HepG2 (cell line): ENCODE results near the gene USP20. TPM values are rescaled to one million over a fixed set of nuclear protein-coding genes. Genes with fewer than 3 reads are reported as not detected.

Experiments used
- CEBPB ChIP-seq: IDR thresholded peaks from 2 replicates; pipeline ENCODE4 v1.6.1; 2011; ENCODE audit warnings: low read depth, low read length, improper control_type of control experiment, borderline replicate concordance
- GABPA ChIP-seq, 2 experiments: IDR thresholded peaks; 2 replicates each; pipeline ENCODE4 v1.6.1; 2011 to 2016; ENCODE audit warnings: low read depth in 2 of 2, low read length in 1 of 2, missing biosample characterization in 1 of 2, missing genetic modification characterization in 1 of 2
- HIVEP1 ChIP-seq: sonication (generic); formaldehyde crosslinking; IDR thresholded peaks from 2 replicates; pipeline ENCODE4 v1.4.0; 2020; ENCODE audit warnings: mild to moderate bottlenecking, missing genetic modification reagents
- MIXL1 ChIP-seq: IDR thresholded peaks from 2 replicates; pipeline ENCODE4 v1.6.1; 2016
- NFKBIZ ChIP-seq: IDR thresholded peaks from 2 replicates; pipeline ENCODE4 v1.6.1; 2018; ENCODE audit warnings: missing genetic modification reagents, missing compliant biosample characterization
- POLR2AphosphoS5 ChIP-seq: IDR thresholded peaks from 2 replicates; pipeline ENCODE4 v1.6.1; 2012; ENCODE audit warnings: low read depth, low read length
- SPEN ChIP-seq: sonication (generic); formaldehyde crosslinking; IDR thresholded peaks from 2 replicates; pipeline ENCODE4 v1.5.1; 2020; ENCODE audit warnings: low read depth, mild to moderate bottlenecking, missing genetic modification reagents
- STAT5B ChIP-seq: sonication (generic); formaldehyde crosslinking; IDR thresholded peaks from 2 replicates; pipeline ENCODE4 v1.4.0; 2020; ENCODE audit warnings: missing genetic modification reagents
- TMF1 ChIP-seq: sonication (generic); formaldehyde crosslinking; IDR thresholded peaks from 2 replicates; pipeline ENCODE4 v1.8.1; 2022; ENCODE audit warnings: low read depth, missing genetic modification reagents
- ZFP36 ChIP-seq: fragments of 150-350 bp; IDR thresholded peaks from 2 replicates; pipeline ENCODE4 v1.6.1; 2018; ENCODE audit warnings: borderline replicate concordance, low read length, low read depth; ENCODE audit not compliant: partially characterized antibody
- ZNF12 ChIP-seq: sonication (generic); formaldehyde crosslinking; IDR thresholded peaks from 2 replicates; pipeline ENCODE4 v1.5.0; 2020; ENCODE audit warnings: missing genetic modification reagents
- ZSCAN29 ChIP-seq: sonication (generic); formaldehyde crosslinking; conservative IDR thresholded peaks from 2 replicates; pipeline ENCODE4 v1.4.0; 2020; ENCODE audit warnings: mild to moderate bottlenecking, missing genetic modification reagents
- ZSCAN9 ChIP-seq: IDR thresholded peaks from 2 replicates; pipeline ENCODE4 v1.6.1; 2016; ENCODE audit warnings: borderline replicate concordance
- polyA plus RNA-seq, 8 experiments: library from polyadenylated mRNA; depleted of rRNA in 3 of 8; stranded (reverse) in 7 of 8; unstranded in 1 of 8; fragments of >200 nt; fragmentation: Illumina TruSeq in 4 of 8; extraction: Trizol in 4 of 8; gene quantifications; 2 replicates each; pipeline versions ENCODE4 v1.2.1 to v1.2.3, GENCODE V29; 2011 to 2016; ENCODE audit warnings: low read depth in 4 of 8, missing spikeins in 1 of 8, mixed read lengths in 1 of 8; ENCODE audit not compliant: insufficient read depth in 1 of 8
- total RNA-seq, 5 experiments: library from RNA; depleted of rRNA; stranded (reverse); fragments of >200 nt; fragmentation: Illumina TruSeq; extraction: Trizol; gene quantifications; 2 replicates each; pipeline ENCODE4 v1.2.3, GENCODE V29; 2016; ENCODE audit warnings: low read depth in 1 of 5
- TF ChIP-seq, protein P1 (sequence below): sonication (generic); formaldehyde crosslinking; IDR thresholded peaks from 2 replicates; pipeline ENCODE4 v1.5.0; 2020; ENCODE audit warnings: mild to moderate bottlenecking, missing genetic modification reagents
- TF ChIP-seq, protein P2 (sequence below), 2 experiments: sonication (generic) in 1 of 2; formaldehyde crosslinking in 1 of 2; IDR thresholded peaks; 2 replicates each; pipeline versions ENCODE4 v1.5.1 to v1.6.1; 2011 to 2020; ENCODE audit warnings: borderline replicate concordance in 1 of 2, low read depth in 1 of 2, low read length in 1 of 2, mild to moderate bottlenecking in 1 of 2, missing genetic modification reagents in 1 of 2, moderate library complexity in 1 of 2
- TF ChIP-seq, protein P3 (sequence below), 2 experiments: sonication (generic) in 1 of 2; formaldehyde crosslinking in 1 of 2; IDR thresholded peaks; 2 replicates each; pipeline versions ENCODE4 v1.6.1 to v1.9.0; 2014 to 2022; ENCODE audit warnings: antibody characterized with exemption in 1 of 2, borderline replicate concordance in 1 of 2, inconsistent platforms in 1 of 2, low read depth in 1 of 2, missing genetic modification reagents in 1 of 2

Gene USP20
- total and polyA plus RNA-seq, 2 of the 13 experiments (the other 11 are each of a cell fraction or from before 2014, with no cell fraction given): 4.4 to 5.9 TPM

DNA sequence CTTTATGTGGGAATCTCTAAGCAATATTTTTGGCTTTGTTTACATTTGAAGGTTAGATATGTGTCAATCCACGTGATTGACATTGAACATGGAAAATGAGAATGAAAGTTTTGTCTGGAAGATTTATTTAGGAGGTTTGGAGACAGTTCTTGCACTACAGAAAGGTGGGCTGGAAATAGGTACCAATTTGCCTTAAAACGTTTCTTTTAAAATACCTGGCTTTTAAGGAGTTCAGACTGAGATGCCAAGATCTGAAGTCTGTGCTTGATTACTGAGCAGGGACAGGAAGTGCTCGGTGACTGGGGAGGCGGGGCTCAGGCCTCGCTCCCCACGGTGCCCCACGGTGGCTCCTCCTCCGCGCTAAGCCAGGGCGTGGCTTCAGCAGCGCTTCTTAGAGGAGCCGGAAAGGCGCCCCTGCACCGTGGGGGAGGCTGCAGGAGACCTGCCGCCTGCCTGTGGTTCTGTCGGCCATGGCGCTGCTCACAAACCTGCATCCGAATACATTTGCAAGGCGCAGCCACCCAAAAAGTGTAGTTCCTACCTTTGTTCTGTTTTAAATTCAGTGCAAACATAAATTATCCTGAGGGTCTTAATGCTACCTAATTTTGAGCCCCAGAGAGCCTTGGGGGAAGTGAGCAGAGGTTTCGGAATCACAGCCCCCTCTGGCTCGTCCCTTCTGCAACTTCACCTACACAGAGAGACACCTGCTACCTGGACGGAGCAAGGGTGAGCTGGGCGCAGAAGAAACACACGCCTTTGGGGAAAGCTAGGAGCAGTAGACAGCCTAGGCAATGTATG is 49.2 kb downstream of the USP20 start (continued):
- TF ChIP-seq MIXL1 (CRISPR knock-in tag): 0 out of 2 replicates have a peak, but pooled peaks have one; percentile 23
- no peak for TF ChIP-seq STAT5B (CRISPR knock-in tag)
- 0 out of 2 replicates have a peak, but pooled peaks have one; percentile 12 for TF ChIP-seq ZNF12 (CRISPR knock-in tag)
- TF ChIP-seq ZSCAN29 (CRISPR knock-in tag): no peak
- no peak for TF ChIP-seq GABPA (IDR thresholded peaks at IDR 0.05; ENCODE audit: low read depth, low read length)
- TF ChIP-seq GABPA (CRISPR knock-in tag; IDR thresholded peaks at IDR 0.05; ENCODE audit: low read depth): peak; percentile 71
- TF ChIP-seq CEBPB: no peak
- 0 out of 2 replicates have a peak, but pooled peaks have one; percentile 7 for TF ChIP-seq SPEN (CRISPR knock-in tag)
- no peak for TF ChIP-seq ZSCAN9 (CRISPR knock-in tag)
- TF ChIP-seq NFKBIZ (CRISPR knock-in tag): 0 out of 2 replicates have a peak, but pooled peaks have one; percentile 16
- TF ChIP-seq, protein P1, sequence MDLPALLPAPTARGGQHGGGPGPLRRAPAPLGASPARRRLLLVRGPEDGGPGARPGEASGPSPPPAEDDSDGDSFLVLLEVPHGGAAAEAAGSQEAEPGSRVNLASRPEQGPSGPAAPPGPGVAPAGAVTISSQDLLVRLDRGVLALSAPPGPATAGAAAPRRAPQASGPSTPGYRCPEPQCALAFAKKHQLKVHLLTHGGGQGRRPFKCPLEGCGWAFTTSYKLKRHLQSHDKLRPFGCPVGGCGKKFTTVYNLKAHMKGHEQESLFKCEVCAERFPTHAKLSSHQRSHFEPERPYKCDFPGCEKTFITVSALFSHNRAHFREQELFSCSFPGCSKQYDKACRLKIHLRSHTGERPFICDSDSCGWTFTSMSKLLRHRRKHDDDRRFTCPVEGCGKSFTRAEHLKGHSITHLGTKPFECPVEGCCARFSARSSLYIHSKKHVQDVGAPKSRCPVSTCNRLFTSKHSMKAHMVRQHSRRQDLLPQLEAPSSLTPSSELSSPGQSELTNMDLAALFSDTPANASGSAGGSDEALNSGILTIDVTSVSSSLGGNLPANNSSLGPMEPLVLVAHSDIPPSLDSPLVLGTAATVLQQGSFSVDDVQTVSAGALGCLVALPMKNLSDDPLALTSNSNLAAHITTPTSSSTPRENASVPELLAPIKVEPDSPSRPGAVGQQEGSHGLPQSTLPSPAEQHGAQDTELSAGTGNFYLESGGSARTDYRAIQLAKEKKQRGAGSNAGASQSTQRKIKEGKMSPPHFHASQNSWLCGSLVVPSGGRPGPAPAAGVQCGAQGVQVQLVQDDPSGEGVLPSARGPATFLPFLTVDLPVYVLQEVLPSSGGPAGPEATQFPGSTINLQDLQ: no peak; the same call in 1 of the 2 replicates
- peak; percentile 18; the same call in 1 of the 2 replicates for TF ChIP-seq HIVEP1 (CRISPR knock-in tag)
- no peak for TF ChIP-seq ZFP36
- TF ChIP-seq TMF1 (CRISPR knock-in tag): no peak
- TF ChIP-seq, protein P2, sequence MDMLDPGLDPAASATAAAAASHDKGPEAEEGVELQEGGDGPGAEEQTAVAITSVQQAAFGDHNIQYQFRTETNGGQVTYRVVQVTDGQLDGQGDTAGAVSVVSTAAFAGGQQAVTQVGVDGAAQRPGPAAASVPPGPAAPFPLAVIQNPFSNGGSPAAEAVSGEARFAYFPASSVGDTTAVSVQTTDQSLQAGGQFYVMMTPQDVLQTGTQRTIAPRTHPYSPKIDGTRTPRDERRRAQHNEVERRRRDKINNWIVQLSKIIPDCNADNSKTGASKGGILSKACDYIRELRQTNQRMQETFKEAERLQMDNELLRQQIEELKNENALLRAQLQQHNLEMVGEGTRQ (IDR thresholded peaks at IDR 0.05; ENCODE audit: low read depth, low read length): no peak
- TF ChIP-seq, protein P2 (CRISPR knock-in tag; IDR thresholded peaks at IDR 0.05; ENCODE audit: borderline replicate concordance): no peak
- peak; percentile 66 for TF ChIP-seq POLR2AphosphoS5
- TF ChIP-seq, protein P3, sequence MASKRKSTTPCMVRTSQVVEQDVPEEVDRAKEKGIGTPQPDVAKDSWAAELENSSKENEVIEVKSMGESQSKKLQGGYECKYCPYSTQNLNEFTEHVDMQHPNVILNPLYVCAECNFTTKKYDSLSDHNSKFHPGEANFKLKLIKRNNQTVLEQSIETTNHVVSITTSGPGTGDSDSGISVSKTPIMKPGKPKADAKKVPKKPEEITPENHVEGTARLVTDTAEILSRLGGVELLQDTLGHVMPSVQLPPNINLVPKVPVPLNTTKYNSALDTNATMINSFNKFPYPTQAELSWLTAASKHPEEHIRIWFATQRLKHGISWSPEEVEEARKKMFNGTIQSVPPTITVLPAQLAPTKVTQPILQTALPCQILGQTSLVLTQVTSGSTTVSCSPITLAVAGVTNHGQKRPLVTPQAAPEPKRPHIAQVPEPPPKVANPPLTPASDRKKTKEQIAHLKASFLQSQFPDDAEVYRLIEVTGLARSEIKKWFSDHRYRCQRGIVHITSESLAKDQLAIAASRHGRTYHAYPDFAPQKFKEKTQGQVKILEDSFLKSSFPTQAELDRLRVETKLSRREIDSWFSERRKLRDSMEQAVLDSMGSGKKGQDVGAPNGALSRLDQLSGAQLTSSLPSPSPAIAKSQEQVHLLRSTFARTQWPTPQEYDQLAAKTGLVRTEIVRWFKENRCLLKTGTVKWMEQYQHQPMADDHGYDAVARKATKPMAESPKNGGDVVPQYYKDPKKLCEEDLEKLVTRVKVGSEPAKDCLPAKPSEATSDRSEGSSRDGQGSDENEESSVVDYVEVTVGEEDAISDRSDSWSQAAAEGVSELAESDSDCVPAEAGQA (IDR thresholded peaks at IDR 0.05; ENCODE audit: low read depth): 0 out of 2 replicates have a peak, but pooled peaks have one; percentile 22
- TF ChIP-seq, protein P3 (CRISPR knock-in tag; IDR thresholded peaks at IDR 0.05; ENCODE audit: borderline replicate concordance): no peak
